ENCODE measurements around the gene ERN2. TPM values are rescaled to one million over a fixed set of nuclear protein-coding genes. Genes with fewer than 3 reads are reported as not detected.

ERN2 gene
- total and polyA plus RNA-seq, 2 donors from 2014 or later = not detected

DNA sequence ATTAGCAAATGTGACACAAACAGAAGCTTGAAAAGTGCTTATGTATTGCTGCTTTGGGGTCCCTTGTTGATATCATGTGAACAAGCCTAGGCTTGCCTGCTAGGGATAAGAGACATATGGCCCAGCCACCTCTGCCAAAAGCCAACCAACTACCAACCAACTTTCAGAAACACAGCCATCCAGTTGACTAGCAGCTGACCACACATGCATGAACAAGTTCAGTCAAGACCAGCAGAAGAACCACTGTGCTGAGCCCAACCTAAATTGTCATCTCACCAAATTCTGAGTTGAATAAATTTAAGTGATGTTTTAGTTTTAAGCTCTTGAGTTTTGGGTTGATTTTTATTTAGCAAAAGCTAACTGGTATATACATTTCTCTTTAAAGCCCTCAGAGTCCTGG is 3.5 kb downstream of the ERN2 start:
- intact Hi-C loops (cut with DNase I) = no loop called here
- FAIRE-seq = no peak

DNA sequence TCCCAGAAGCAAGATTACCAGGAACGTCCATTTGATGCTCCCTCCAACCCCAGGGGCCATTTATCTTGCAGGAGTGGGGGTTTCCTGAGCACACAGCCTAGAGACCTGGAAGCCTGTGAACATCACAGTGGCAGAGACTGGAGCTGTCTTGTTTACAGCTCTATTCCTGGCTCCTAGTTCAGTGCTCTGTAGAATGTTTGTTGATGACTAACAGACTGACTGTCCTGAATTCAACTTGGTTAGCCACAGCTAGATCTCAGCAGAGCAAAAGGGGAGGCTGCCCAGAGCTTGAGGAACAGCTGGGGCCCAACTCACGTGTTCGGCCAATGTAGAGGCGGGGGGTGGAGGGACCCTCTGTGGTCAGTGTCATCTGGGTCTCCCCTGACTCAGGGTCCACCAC is 6.6 kb downstream of the ERN2 start:
- no peak overlapping the region for H3K9ac ChIP-seq (ENCODE audit: low read length in 3 of 3)
- DNase-seq = no peak
- no peaks in the 10 kb centered on the region for H3K27me3 ChIP-seq (ENCODE audit: control insufficient read depth, insufficient read depth, low read length)
- intact Hi-C loops (cut with DNase I) = no loop called here
- no peak overlapping the region for H3K27ac ChIP-seq (ENCODE audit: low read depth in 2 of 2, low read length in 2 of 2)
- H3K36me3 ChIP-seq (ENCODE audit: control insufficient read depth in 2 of 3, insufficient read depth in 3 of 3, low read length in 3 of 3) = no peaks in the 10 kb centered on the region
- H3K9me3 ChIP-seq (ENCODE audit: control insufficient read depth in 2 of 3, insufficient read depth in 1 of 3, low read length in 3 of 3) = peaks cover 0 to 9% (median 5%) of the 10 kb centered on the region in 3 donors
- TF ChIP-seq, protein P1, sequence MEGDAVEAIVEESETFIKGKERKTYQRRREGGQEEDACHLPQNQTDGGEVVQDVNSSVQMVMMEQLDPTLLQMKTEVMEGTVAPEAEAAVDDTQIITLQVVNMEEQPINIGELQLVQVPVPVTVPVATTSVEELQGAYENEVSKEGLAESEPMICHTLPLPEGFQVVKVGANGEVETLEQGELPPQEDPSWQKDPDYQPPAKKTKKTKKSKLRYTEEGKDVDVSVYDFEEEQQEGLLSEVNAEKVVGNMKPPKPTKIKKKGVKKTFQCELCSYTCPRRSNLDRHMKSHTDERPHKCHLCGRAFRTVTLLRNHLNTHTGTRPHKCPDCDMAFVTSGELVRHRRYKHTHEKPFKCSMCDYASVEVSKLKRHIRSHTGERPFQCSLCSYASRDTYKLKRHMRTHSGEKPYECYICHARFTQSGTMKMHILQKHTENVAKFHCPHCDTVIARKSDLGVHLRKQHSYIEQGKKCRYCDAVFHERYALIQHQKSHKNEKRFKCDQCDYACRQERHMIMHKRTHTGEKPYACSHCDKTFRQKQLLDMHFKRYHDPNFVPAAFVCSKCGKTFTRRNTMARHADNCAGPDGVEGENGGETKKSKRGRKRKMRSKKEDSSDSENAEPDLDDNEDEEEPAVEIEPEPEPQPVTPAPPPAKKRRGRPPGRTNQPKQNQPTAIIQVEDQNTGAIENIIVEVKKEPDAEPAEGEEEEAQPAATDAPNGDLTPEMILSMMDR (IDR thresholded peaks at IDR 0.05; ENCODE audit: borderline replicate concordance, extremely low read depth, insufficient read depth) = no peak
- no peaks in the 10 kb centered on the region for H3K4me1 ChIP-seq (ENCODE audit: control insufficient read depth in 2 of 3, insufficient read depth in 2 of 3, low read depth in 1 of 3, low read length in 3 of 3)
- no peak overlapping the region for H3K4me3 ChIP-seq (ENCODE audit: low read length in 3 of 3)
- no peak for FAIRE-seq

More for the DNA sequence above, 3.5 kb downstream of the ERN2 start:
- TF ChIP-seq, protein P1 (IDR thresholded peaks at IDR 0.05; ENCODE audit: borderline replicate concordance, extremely low read depth, insufficient read depth) = no peak
- Histone ChIP-seq H3K4me1 (ENCODE audit: control insufficient read depth in 2 of 3, insufficient read depth in 2 of 3, low read depth in 1 of 3, low read length in 3 of 3) (no peaks in the 10 kb centered on the region), H3K36me3 (ENCODE audit: control insufficient read depth in 2 of 3, insufficient read depth in 3 of 3, low read length in 3 of 3) (no peaks in the 10 kb centered on the region), H3K27ac (ENCODE audit: low read depth in 2 of 2, low read length in 2 of 2) (no peak overlapping the region), H3K4me3 (ENCODE audit: low read length in 3 of 3) (no peak overlapping the region), H3K9me3 (ENCODE audit: control insufficient read depth in 2 of 3, insufficient read depth in 1 of 3, low read length in 3 of 3) (peaks cover 0 to 5% (median 0%) of the 10 kb centered on the region in 3 donors), H3K27me3 (ENCODE audit: control insufficient read depth, insufficient read depth, low read length) (peaks cover 7% of the 10 kb centered on the region), H3K9ac (ENCODE audit: low read length in 3 of 3) (no peak overlapping the region)
- DNase-seq = no peak

DNA sequence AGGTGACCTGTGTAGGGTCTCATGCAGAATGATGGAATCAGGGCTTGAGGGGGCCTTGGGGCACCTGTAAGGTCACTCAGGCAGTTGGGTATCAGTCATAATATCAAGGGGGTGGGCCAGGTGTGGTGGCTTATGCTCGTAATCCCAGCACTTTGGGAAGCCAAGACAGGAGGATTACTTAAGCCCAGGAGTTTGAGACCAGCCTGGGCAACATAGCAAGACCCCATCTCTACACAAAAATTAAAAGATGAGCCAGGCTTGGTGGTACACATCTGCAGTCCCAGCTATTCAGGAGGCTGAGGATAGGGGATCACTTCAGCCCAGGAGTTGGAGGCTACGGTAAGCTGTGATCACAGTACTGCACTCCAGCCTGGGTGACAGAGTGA is 7.5 kb downstream of the ERN2 start:
- TF ChIP-seq, protein P1 (IDR thresholded peaks at IDR 0.05; ENCODE audit: borderline replicate concordance, extremely low read depth, insufficient read depth) = no peak
- no peak for FAIRE-seq
- intact Hi-C loops (cut with DNase I) = no loop called here
- no peak for DNase-seq
- H3K4me3 ChIP-seq (ENCODE audit: low read length in 3 of 3) = no peak overlapping the region
- H3K9ac ChIP-seq (ENCODE audit: low read length in 3 of 3) = no peak overlapping the region
- H3K4me1 ChIP-seq (ENCODE audit: control insufficient read depth in 2 of 3, insufficient read depth in 2 of 3, low read depth in 1 of 3, low read length in 3 of 3) = no peaks in the 10 kb centered on the region
- peaks cover 0 to 9% (median 5%) of the 10 kb centered on the region in 3 donors for H3K9me3 ChIP-seq (ENCODE audit: control insufficient read depth in 2 of 3, insufficient read depth in 1 of 3, low read length in 3 of 3)
- H3K36me3 ChIP-seq (ENCODE audit: control insufficient read depth in 2 of 3, insufficient read depth in 3 of 3, low read length in 3 of 3) = no peaks in the 10 kb centered on the region
- no peaks in the 10 kb centered on the region for H3K27me3 ChIP-seq (ENCODE audit: control insufficient read depth, insufficient read depth, low read length)
- H3K27ac ChIP-seq (ENCODE audit: low read depth in 2 of 2, low read length in 2 of 2) = no peak overlapping the region

All from kidney (tissue), 14 donors.